Epithelial cell of proximal tubule (primary cell): ENCODE data around the gene ZNF79. TPM values are rescaled to one million over a fixed set of nuclear protein-coding genes. Genes with fewer than 3 reads are reported as not detected.

Experiments used
- DNase-seq: peaks from one replicate; pipeline ENCODE4 v3.0.0-alpha.2; 2011; ENCODE audit warnings: low read depth
- H3K4me3 ChIP-seq: 2 replicates; pipeline ENCODE4 v1.5.1; 2011; ENCODE audit warnings: low read depth, mild to moderate bottlenecking, low read length
- total RNA-seq: library from RNA; depleted of rRNA; stranded (reverse); fragments of >200 nt; gene quantifications from 2 replicates; pipeline ENCODE4 v1.2.3, GENCODE V29; 2015
- TF ChIP-seq, protein P1 (sequence below): conservative IDR thresholded peaks from 2 replicates; pipeline ENCODE4 v1.5.1; 2012; ENCODE audit warnings: low read depth, mild to moderate bottlenecking, low read length

Gene ZNF79
- total RNA-seq, 1 donor from 2014 or later: 7.4 TPM

GRCh38 chr9:127467621-127468020 lies 43.4 kb downstream of the ZNF79 start:
- DNase-seq: no peak
- TF ChIP-seq, protein P1, sequence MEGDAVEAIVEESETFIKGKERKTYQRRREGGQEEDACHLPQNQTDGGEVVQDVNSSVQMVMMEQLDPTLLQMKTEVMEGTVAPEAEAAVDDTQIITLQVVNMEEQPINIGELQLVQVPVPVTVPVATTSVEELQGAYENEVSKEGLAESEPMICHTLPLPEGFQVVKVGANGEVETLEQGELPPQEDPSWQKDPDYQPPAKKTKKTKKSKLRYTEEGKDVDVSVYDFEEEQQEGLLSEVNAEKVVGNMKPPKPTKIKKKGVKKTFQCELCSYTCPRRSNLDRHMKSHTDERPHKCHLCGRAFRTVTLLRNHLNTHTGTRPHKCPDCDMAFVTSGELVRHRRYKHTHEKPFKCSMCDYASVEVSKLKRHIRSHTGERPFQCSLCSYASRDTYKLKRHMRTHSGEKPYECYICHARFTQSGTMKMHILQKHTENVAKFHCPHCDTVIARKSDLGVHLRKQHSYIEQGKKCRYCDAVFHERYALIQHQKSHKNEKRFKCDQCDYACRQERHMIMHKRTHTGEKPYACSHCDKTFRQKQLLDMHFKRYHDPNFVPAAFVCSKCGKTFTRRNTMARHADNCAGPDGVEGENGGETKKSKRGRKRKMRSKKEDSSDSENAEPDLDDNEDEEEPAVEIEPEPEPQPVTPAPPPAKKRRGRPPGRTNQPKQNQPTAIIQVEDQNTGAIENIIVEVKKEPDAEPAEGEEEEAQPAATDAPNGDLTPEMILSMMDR: no peak
- H3K4me3 ChIP-seq: no peak overlapping the region

GRCh38 chr9:127470662-127471061 lies 46.5 kb downstream of the ZNF79 start:
- TF ChIP-seq, protein P1: no peak
- DNase-seq: no peak
- H3K4me3 ChIP-seq: no peak overlapping the region

DNA sequence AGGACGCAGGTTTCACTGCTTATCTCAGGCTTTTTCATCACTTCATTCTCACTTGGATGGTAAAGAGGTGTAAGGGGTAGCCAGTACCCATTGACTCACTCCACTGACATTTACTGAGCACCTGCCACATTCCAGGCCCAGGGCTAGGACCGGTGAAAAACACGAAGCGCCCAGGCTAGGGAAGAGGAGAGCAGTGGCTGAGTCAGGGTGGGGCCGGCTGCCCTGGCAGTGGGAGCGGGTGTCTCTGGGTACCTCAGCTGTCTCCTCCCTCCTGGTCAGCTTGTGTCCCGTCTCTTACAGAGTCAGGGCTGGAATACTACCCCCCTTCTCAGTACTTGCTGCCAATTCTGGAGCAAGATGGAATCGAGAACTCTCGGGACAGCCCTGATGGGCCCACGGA lies 49.3 kb downstream of the ZNF79 start:
- DNase-seq: no peak
- TF ChIP-seq, protein P1: no peak

GRCh38 chr9:127473932-127474331 lies 49.8 kb downstream of the ZNF79 start:
- H3K4me3 ChIP-seq: no peak overlapping the region
- no peak for DNase-seq
- TF ChIP-seq, protein P1: no peak

More for the DNA sequence above, 49.3 kb downstream of the ZNF79 start:
- no peak overlapping the region for H3K4me3 ChIP-seq

DNA sequence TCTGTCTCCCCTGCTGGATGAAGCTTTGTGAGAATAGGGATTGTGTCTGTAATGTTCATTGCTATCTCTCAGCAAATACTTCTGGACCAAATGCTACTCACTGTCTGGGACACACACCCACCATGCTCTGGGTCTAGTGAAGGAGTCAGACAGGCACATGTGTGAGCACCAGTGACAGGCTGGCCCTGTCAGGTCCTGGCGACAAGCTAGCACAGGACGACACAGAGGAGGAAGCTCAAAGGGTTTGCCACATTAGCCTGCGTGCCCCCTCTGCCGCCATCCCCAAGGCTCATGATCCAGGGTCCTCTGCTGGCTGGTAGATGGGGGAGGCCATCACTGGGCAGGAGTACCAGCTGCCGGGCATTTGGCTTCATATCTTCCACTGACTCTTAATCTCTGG lies 50.4 kb downstream of the ZNF79 start:
- TF ChIP-seq, protein P1: no peak
- no peak for DNase-seq
- H3K4me3 ChIP-seq: no peak overlapping the region

- H3K4me3 ChIP-seq: no peak overlapping the region
- DNase-seq: no peak
Measured at GRCh38 chr9:127479507-127480081, 55.4 kb downstream of the ZNF79 start.

GRCh38 chr9:127482662-127483061 lies 58.5 kb downstream of the ZNF79 start:
- no peak for DNase-seq
- H3K4me3 ChIP-seq: no peak overlapping the region
- TF ChIP-seq, protein P1: no peak

More at GRCh38 chr9:127479507-127480081, 55.4 kb downstream of the ZNF79 start:
- TF ChIP-seq, protein P1: no peak
